ENCODE data around the gene SCO2.

Gene SCO2

GRCh38 chr22:50562523-50563412, 37.4 kb upstream of the SCO2 start, which contains the start of gene SYCE3:
Gene SYCE3, minus strand, starts transcription at chr22:50562919. Its CDS starts 6,514 bp downstream, at chr22:50556405.
- no peak for FAIRE-seq
- peak; percentile 59 for TF ChIP-seq CTCF (IDR thresholded peaks at IDR 0.05; ENCODE audit: insufficient read depth, missing control alignments)
- DNase-seq (ENCODE audit: insufficient read length, low spot score) = no peak

- no peak for DNase-seq (ENCODE audit: insufficient read length, low spot score)
- no peak for TF ChIP-seq CTCF (IDR thresholded peaks at IDR 0.05; ENCODE audit: insufficient read depth, missing control alignments)
- no peak for FAIRE-seq
Measured at GRCh38 chr22:50561401-50562358, 36.3 kb upstream of the SCO2 start.

- FAIRE-seq = no peak
- TF ChIP-seq CTCF (IDR thresholded peaks at IDR 0.05; ENCODE audit: insufficient read depth, missing control alignments) = no peak
- DNase-seq (ENCODE audit: insufficient read length, low spot score) = no peak
Measured at GRCh38 chr22:50560034-50560433, 34.6 kb upstream of the SCO2 start.

- FAIRE-seq (no peak), DNase-seq (ENCODE audit: insufficient read length, low spot score) (no peak)
- no peak for TF ChIP-seq CTCF (IDR thresholded peaks at IDR 0.05; ENCODE audit: insufficient read depth, missing control alignments)
Measured at GRCh38 chr22:50556703-50557102, 31.3 kb upstream of the SCO2 start.

- FAIRE-seq (no peak), DNase-seq (ENCODE audit: insufficient read length, low spot score) (no peak)
- TF ChIP-seq CTCF (IDR thresholded peaks at IDR 0.05; ENCODE audit: insufficient read depth, missing control alignments) = no peak
Measured at GRCh38 chr22:50553310-50553709, 27.9 kb upstream of the SCO2 start.

- no peak for FAIRE-seq
- no peak for TF ChIP-seq CTCF (IDR thresholded peaks at IDR 0.05; ENCODE audit: insufficient read depth, missing control alignments)
- DNase-seq (ENCODE audit: insufficient read length, low spot score) = no peak
Measured at GRCh38 chr22:50551160-50551752, 25.9 kb upstream of the SCO2 start.
